ENCODE measurements around the gene RALGPS1.
A peak's percentile ranks its signal among the peaks of the same experiment; 100 is the strongest.

The RALGPS1 gene

GRCh38 chr9:126914458-126915280, at the start of gene RALGPS1:
TSS of gene RALGPS1 (plus strand) at chr9:126914782. CDS start at chr9:126962290, 47,508 bp downstream.
- DNase-seq, result peak; percentile 62 to 98 (median 94)

DNA sequence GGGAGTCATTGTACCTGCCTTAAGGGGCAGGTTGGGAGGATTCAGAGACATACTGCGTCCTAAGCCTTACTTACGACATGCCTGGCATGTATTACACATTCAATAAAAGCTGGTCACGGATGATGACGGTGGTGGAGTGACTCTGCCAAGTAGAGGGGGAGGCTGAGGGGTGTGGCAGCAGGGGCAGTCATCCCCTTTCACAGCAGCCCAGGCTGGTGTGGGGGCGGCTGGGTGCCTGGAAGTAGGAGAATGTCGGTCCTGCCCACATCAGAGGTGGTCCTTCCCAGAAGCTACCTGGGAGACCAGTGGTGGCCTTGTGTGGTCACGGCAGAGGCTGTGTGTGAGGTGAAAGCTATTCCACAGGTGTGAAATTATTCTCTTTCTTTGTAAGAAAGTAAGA, 45.2 kb upstream of the RALGPS1 start:
- no peak for DNase-seq

- no peak for DNase-seq
Measured at GRCh38 chr9:126872516-126872915, 42.1 kb upstream of the RALGPS1 start.

- DNase-seq, result no peak
Measured at GRCh38 chr9:126874546-126875314, 39.9 kb upstream of the RALGPS1 start.

GRCh38 chr9:126875756-126876510, 38.6 kb upstream of the RALGPS1 start:
- no peak for DNase-seq

- no peak for DNase-seq
Measured at GRCh38 chr9:126876531-126876930, 38.1 kb upstream of the RALGPS1 start.

DNA sequence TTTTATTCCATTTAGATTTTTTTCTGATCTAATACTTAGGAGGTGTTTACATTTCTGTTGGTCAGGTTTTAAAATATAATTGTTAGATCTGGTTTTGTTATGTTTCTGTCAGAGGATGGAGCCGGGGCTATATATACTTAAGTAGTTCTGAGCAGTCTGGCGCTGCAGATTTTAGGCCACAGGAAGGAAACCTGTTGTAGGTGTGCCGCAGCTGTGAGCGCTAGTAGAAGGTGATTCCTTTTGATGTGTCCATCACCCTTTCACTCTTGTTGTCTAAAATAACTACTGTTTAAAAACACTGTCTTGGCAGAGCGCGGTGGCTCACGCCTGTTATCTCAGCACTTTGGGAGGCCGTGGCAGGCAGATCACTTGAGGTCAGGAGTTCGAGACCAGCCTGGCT, 37.2 kb upstream of the RALGPS1 start:
- DNase-seq, result no peak

GRCh38 chr9:126879288-126879687, 35.3 kb upstream of the RALGPS1 start:
- DNase-seq, result peak in 4 of 58 donors; percentile 15 to 28 (median 24)

DNA sequence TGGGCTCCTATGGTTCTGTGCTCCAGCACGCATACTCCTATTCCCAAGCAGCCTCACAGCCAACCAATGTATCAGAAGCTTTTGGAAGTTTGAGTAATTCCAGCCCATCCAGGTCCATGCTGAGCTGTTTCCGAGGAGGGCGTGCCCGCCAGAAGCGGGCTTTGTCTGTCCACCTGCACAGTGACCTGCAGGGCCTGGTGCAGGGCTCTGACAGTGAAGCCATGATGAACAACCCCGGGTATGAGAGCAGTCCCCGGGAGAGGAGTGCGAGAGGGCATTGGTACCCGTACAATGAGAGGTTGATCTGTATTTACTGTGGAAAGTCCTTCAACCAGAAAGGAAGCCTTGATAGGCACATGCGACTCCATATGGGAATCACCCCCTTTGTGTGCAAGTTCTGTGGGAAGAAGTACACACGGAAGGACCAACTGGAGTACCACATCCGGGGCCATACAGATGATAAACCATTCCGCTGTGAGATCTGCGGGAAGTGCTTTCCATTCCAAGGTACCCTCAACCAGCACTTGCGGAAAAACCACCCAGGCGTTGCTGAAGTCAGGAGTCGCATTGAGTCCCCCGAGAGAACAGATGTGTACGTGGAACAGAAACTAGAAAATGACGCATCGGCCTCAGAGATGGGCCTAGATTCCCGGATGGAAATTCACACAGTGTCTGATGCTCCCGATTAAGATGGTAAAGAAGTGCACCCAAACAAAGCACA, 34.2 kb upstream of the RALGPS1 start:
- no peak for DNase-seq

GRCh38 chr9:126880947-126881332, 33.6 kb upstream of the RALGPS1 start:
- peak in 30 of 58 donors; percentile 20 to 83 (median 46) for DNase-seq

DNA sequence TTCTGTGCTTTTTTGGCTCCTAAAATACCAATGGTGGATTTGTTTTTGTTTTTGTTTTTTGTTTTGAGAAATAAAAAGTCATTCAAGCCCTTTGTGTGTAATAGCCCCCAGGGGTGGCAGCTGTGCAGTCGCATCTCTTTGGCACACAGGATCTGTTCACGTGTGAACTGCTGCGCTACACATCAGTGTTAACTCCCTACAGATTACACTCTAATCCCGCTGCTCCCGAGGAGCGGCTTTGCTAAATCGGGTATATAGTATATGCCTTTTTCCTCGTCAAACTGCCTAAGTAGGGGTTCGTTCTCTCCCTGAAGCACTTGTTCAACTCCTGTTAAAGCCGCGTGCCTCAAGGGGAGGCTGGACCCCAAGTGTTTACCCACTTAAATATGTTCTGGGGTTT, 31.8 kb upstream of the RALGPS1 start:
- no peak for DNase-seq

DNA sequence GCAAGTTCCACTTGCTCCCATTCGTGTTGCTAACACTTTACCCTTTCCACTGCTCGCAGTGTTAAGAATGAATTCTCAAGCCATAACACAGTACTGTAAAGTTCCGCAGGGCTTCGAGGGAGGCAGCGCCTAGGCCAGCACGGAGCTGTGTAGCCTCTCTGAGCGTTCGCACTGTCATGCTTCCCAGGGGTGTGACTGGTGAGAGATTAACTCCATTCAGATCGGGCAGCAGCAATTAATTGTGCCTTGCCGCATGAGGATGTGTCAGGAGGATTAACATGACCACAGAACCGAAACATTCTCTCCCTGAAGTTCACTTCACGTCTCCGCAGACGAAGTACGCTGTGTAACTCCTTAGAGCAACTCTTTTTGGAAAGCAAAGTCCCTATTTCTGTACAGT, 30.9 kb upstream of the RALGPS1 start:
- no peak for DNase-seq

DNA sequence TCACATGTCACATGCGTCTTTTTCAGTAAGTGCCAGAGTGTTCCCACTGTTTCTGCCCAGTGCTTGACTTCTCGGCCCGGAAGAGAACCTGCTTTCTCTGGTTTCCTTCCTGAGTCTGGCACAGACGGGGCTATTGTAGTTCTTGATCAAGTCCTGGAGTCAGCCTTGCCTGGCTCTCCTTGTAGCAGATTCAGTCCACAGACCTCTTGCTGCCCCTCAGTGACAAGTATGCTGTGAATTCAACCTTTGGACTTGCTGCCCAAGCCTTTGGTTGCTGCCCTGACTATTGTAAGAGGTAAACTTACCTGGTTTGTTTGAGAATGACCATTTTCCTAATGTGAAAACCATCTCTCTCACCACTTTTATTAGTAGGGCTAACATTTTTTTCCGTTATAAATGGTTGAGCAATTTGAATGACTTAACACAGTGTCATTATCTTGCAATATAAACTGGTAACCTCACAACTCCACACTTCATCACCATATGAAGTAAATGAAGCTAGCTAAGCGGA, 29.4 kb upstream of the RALGPS1 start:
- peak in 3 of 58 donors; percentile 13 to 28 (median 27) for DNase-seq

DNA sequence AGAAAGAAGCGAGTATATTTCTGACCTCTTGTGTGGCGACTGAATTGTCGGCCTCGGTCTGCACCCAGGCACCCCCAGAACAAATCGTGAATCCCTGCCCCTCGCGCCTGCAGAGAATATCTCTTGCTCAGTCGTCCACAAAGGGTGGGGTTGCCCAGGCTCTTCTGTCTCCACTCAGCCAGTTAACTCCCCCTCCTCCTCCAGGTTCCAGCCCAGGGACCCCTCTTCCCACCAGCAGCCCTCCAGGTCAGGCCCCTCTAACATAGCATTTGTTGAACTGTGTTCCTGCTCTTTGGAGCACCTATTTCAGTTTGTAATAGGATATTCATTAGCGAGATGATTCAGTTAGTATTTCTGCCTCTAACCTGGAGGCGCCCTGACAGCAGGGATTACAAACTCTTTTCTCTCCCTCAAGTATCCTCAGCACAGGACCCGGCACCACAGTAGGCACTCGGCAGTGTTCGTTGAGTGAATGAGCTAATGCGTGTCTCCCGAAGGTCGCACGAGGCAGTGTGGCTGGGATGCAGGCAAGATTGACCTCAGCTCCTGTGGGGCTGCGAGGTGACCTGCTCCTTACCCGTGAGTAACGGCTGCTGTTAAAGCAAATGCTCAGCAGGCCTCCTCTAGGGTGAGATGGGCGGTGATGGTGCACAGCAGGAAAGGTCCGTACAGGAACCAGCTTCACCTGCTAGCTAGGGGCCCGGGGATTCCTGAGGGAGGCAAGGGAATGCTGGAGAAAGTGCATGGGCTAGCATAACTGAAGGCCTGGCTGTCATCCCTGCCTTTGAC, 28.4 kb upstream of the RALGPS1 start:
- no peak for DNase-seq

GRCh38 chr9:126886897-126887296, 27.7 kb upstream of the RALGPS1 start:
- no peak for DNase-seq

DNA sequence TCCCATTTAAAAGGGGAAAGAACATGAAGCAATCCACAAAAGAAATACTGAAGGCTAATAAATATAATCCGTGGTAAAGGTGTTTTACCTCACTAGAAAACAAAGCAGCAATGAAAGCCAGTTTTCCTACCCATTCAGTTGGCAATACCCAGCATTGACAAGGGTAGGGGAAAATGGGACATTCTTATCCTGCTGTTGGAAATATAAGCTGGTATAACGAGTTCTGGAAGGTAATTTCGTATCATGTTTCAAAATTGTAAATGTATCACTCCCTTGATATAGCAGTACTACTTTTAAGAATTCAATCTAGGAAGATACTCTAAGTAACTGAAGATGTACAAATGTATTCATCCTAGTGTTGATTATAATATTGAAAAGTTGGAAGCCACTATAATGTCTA, 22.9 kb upstream of the RALGPS1 start:
- DNase-seq, result no peak

DNA sequence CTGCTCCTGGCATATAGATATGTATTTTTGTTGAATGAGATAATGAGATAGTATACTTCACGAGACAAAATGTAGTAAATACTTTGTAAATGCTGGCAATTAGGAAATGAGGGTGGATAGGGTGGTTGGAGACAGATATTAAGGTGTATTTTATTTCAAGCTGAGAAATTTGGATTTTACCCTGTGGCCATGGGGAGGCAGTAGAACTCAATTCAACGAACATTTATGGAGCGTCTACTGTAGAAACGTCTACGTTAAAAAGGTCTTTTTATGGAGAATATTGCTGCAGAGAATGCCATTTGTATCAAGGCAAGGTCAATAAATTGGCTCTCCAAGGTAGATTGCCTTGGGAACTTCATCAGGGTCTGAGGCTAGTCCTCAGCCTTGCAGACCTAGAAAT, 21.5 kb upstream of the RALGPS1 start:
- no peak for DNase-seq

DNA sequence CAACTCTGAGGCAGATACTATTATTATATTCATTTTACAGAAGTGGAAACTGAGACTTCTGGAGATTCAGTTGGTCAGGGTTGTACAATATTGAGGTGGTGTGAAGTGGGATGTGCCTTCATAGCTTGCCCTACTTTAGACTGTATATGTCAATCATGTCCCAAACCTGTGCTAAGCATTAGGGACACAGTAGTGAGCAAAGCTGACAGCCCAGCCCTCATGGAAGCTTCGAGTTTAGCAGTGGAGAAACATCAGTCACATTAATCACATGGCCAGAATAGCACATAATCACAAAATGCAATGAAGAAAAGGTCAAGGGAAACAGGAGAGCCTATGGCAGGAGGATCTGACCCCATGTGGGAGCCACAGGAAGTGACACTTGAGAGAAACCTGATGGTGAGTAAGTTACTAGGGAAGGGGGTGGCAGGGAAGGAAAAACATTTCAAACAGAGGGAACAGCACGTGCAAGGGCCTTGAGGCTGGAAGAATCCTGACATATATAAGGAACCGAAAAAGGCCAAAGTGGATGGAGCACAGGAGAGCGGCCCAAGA, 20.5 kb upstream of the RALGPS1 start:
- DNase-seq, result no peak

GRCh38 chr9:126902210-126902609, 12.4 kb upstream of the RALGPS1 start:
- DNase-seq, result no peak

- no peak for DNase-seq
Measured at GRCh38 chr9:126904586-126904985, 10.0 kb upstream of the RALGPS1 start.
